ENCODE results near the gene APBA3.

The APBA3 gene

DNA sequence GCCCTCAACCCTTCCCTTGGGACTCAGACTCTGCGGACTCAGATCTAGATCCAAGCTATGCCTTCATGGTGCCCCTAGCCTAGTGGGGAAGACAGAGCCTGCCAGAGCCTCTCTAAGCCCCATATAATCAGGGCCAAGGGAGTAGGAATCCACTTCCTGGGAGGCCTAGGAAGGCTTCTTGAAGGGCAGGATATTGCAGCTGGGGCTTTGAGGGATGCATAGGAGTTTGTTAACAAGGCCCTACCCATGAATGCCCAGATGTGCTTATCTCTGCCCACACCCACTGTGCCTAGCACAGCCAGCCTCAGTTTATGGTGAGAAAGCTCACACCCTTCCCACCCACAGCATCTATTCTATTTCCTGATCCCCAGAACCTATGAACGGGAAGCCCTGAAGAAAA lies 11.3 kb downstream of the APBA3 start:
- WGBS, 2 experiments: 96 to 98% methylated on average over 2 of the region's 2 CpGs
- Histone ChIP-seq H3K36me3 (ENCODE audit: control insufficient read depth, insufficient read depth, low read length) (peaks cover 7% of the 10 kb centered on the region), H3K27ac (ENCODE audit: insufficient read depth, low read depth, low read length, poor library complexity, severe bottlenecking) (no peak overlapping the region), H3K4me1 (ENCODE audit: control insufficient read depth, insufficient read depth, low read length) (no peaks in the 10 kb centered on the region), H3K27me3 (ENCODE audit: control insufficient read depth, insufficient read depth, low read length, poor library complexity, severe bottlenecking) (no peaks in the 10 kb centered on the region), H3K9me3 (ENCODE audit: control insufficient read depth, low read length) (no peaks in the 10 kb centered on the region), H3K4me3 (ENCODE audit: insufficient read depth, low read depth, low read length) (no peak overlapping the region)

DNA sequence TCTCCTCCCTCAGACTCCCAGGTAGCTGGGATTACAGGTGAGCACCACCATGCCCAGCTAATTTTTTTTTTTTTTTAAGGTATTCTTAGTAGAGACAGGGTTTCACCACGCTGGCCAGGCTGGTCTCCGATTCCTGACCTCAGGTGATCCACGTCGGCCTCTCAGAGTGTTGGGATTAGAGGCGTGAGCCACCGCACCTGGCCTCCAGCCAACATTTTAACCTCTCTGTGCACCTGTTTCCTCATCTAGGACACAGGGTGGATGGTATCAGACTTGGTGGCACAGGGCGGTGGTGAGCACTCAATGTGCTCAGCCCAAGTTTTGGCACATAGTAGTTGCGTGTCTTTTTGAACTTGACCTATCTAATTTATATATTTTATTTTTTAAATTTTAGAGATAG lies 12.5 kb downstream of the APBA3 start:
- Histone ChIP-seq H3K27ac (ENCODE audit: insufficient read depth, low read depth, low read length, poor library complexity, severe bottlenecking) (no peak overlapping the region), H3K27me3 (ENCODE audit: control insufficient read depth, insufficient read depth, low read length, poor library complexity, severe bottlenecking) (no peaks in the 10 kb centered on the region), H3K4me3 (ENCODE audit: insufficient read depth, low read depth, low read length) (no peak overlapping the region), H3K9me3 (ENCODE audit: control insufficient read depth, low read length) (no peaks in the 10 kb centered on the region), H3K36me3 (ENCODE audit: control insufficient read depth, insufficient read depth, low read length) (peaks cover 7% of the 10 kb centered on the region), H3K4me1 (ENCODE audit: control insufficient read depth, insufficient read depth, low read length) (no peaks in the 10 kb centered on the region)
- 95 to 96% methylated on average over 7 to 8 of the region's 8 CpGs for WGBS, 2 experiments

DNA sequence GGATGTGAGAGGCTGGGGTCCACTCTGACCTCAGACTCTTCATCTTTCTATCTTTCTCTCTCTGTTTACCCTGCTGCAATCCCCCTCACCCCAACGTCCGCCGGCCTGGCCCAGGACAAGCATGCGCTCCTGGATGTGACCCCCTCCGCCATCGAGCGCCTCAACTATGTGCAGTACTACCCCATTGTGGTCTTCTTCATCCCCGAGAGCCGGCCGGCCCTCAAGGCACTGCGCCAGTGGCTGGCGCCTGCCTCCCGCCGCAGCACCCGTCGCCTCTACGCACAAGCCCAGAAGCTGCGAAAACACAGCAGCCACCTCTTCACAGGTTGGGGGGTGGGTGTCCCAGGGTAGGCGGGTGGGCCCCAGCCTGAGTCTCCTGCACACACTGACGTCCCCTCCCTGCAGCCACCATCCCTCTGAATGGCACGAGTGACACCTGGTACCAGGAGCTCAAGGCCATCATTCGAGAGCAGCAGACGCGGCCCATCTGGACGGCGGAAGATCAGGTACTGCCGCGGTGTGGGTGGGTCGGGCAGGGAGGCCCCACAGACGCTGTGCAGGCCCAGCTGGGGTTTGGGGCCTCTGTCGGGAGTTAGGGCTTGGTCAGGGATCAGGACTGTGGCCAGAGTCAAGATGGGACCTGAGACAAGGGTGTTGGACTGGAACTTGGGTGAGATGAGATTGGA lies 15.0 kb downstream of the APBA3 start:
- WGBS, 2 experiments: 93 to 95% methylated on average over 31 of the region's 31 CpGs
- Histone ChIP-seq H3K36me3 (ENCODE audit: control insufficient read depth, insufficient read depth, low read length) (no peaks in the 10 kb centered on the region), H3K27ac (ENCODE audit: insufficient read depth, low read depth, low read length, poor library complexity, severe bottlenecking) (no peak overlapping the region), H3K27me3 (ENCODE audit: control insufficient read depth, insufficient read depth, low read length, poor library complexity, severe bottlenecking) (no peaks in the 10 kb centered on the region), H3K4me3 (ENCODE audit: insufficient read depth, low read depth, low read length) (no peak overlapping the region), H3K4me1 (ENCODE audit: control insufficient read depth, insufficient read depth, low read length) (no peaks in the 10 kb centered on the region), H3K9me3 (ENCODE audit: control insufficient read depth, low read length) (no peaks in the 10 kb centered on the region)

DNA sequence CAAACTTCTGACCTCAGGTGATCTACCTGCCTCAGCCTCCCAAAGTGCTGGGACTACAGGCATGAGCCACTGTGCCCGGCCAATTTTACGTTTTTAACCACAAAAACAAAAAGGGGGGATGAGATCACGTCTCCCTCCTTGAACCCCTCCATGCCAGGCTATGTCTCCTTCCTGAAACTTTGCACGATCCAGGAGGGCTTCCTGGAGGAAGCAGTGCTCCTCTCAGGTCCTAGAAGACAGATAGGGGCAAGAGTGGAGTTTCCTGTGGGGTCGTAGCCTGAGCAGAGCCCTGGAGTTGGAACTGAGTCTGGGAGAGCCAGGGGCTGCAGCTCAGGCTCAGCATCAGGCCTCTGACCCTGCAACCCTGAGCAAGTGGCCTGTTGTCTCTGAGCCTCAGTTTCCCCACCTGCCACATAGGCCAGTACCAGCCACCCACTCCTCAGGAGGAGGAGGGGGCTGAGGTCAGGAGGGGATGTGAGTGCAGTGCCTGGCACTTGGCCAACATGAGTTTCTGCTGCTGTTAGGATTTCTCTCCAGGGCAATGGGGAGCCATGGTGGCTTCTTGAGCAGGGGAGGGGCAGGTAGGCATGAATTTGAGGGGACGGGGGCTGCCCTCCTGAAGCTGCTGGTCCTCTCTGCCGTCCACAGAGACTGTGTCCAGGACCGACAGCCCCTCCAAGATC lies 16.0 kb downstream of the APBA3 start:
- Histone ChIP-seq H3K27me3 (ENCODE audit: control insufficient read depth, insufficient read depth, low read length, poor library complexity, severe bottlenecking) (no peaks in the 10 kb centered on the region), H3K4me1 (ENCODE audit: control insufficient read depth, insufficient read depth, low read length) (no peaks in the 10 kb centered on the region), H3K27ac (ENCODE audit: insufficient read depth, low read depth, low read length, poor library complexity, severe bottlenecking) (no peak overlapping the region), H3K36me3 (ENCODE audit: control insufficient read depth, insufficient read depth, low read length) (no peaks in the 10 kb centered on the region), H3K9me3 (ENCODE audit: control insufficient read depth, low read length) (no peaks in the 10 kb centered on the region), H3K4me3 (ENCODE audit: insufficient read depth, low read depth, low read length) (no peak overlapping the region)
- WGBS, 2 experiments: 78 to 84% methylated on average over 8 of the region's 8 CpGs

DNA sequence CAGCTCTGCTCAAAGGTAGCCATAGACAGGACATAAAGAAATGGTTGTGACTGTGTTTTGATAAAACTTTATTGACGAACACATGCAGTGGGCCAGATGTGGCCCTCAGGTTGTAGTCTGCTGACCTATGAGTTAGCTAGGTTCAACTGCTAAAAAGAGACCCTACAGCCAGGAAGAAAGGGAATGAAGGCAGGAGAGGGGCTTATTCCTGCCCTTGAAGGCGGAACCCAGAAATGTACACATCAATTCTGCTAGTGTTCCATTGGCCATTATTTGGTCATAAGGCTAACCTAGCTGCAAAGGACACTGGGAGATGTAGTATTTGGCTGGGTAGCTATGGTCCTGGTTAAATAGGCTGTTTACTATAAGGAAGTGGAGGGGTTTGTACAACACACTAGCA lies 18.0 kb downstream of the APBA3 start:
- 92 to 96% methylated on average over 2 of the region's 2 CpGs for WGBS, 2 experiments
- no peak overlapping the region for H3K27ac ChIP-seq (ENCODE audit: insufficient read depth, low read depth, low read length, poor library complexity, severe bottlenecking)

DNA sequence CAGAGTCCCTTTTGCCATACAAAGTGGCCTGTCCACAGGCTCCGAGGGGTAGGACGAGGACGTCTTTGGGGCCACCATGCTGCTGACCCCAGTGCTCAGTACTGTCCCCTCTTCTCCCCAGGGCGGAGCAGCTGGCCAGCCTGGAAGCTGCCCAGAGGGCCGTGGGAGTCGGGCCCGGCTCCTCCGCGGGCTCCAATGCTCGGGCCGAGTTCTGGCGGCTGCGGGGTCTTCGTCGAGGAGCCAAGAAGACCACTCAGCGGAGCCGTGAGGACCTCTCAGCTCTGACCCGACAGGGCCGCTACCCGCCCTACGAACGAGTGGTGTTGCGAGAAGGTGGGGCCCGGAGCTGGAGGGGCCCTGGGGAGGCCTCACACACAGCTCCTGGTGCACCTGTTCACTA lies 21.1 kb downstream of the APBA3 start:
- no peak overlapping the region for H3K4me3 ChIP-seq (ENCODE audit: insufficient read depth, low read depth, low read length)
- H3K9me3 ChIP-seq (ENCODE audit: control insufficient read depth, low read length): no peaks in the 10 kb centered on the region
- no peaks in the 10 kb centered on the region for H3K36me3 ChIP-seq (ENCODE audit: control insufficient read depth, insufficient read depth, low read length)
- WGBS, 2 experiments: 95 to 96% methylated on average over 24 of the region's 24 CpGs
- H3K27me3 ChIP-seq (ENCODE audit: control insufficient read depth, insufficient read depth, low read length, poor library complexity, severe bottlenecking): no peaks in the 10 kb centered on the region
- no peaks in the 10 kb centered on the region for H3K4me1 ChIP-seq (ENCODE audit: control insufficient read depth, insufficient read depth, low read length)
- no peak overlapping the region for H3K27ac ChIP-seq (ENCODE audit: insufficient read depth, low read depth, low read length, poor library complexity, severe bottlenecking)

More for the DNA sequence above, 18.0 kb downstream of the APBA3 start:
- H3K4me1 ChIP-seq (ENCODE audit: control insufficient read depth, insufficient read depth, low read length): no peaks in the 10 kb centered on the region
- no peaks in the 10 kb centered on the region for H3K27me3 ChIP-seq (ENCODE audit: control insufficient read depth, insufficient read depth, low read length, poor library complexity, severe bottlenecking)
- no peak overlapping the region for H3K4me3 ChIP-seq (ENCODE audit: insufficient read depth, low read depth, low read length)
- no peaks in the 10 kb centered on the region for H3K36me3 ChIP-seq (ENCODE audit: control insufficient read depth, insufficient read depth, low read length)
- H3K9me3 ChIP-seq (ENCODE audit: control insufficient read depth, low read length): no peaks in the 10 kb centered on the region

DNA sequence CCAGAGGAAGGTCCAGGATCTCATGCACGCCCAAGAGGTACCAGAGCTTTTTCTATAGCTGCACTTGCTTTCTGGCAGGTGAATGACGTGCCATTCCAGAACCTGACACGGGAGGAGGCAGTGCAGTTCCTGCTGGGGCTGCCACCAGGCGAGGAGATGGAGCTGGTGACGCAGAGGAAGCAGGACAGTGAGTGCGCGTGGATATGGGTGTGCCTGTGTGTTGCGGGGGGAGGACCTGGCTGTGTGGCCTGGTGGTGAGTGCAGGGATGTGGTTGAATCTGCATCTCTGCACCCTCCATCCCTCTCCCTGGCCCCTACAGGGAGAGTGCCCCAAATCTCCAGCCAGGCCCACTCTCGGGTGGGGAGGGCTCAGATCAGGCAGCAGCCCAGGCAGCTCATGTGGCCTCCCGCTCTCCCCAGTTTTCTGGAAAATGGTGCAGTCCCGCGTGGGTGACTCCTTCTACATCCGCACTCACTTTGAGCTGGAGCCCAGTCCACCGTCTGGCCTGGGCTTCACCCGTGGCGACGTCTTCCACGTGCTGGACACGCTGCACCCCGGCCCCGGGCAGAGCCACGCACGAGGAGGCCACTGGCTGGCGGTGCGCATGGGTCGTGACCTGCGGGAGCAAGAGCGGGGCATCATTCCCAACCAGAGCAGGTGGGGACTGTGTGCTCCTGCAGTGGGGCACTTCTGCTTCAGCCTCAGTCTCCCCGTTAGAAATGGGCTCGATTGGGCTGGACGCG lies 22.8 kb downstream of the APBA3 start:
- H3K4me1 ChIP-seq (ENCODE audit: control insufficient read depth, insufficient read depth, low read length): no peaks in the 10 kb centered on the region
- 94 to 95% methylated on average over 32 of the region's 32 CpGs for WGBS, 2 experiments
- no peak overlapping the region for H3K4me3 ChIP-seq (ENCODE audit: insufficient read depth, low read depth, low read length)
- no peak overlapping the region for H3K27ac ChIP-seq (ENCODE audit: insufficient read depth, low read depth, low read length, poor library complexity, severe bottlenecking)
- H3K9me3 ChIP-seq (ENCODE audit: control insufficient read depth, low read length): no peaks in the 10 kb centered on the region
- H3K36me3 ChIP-seq (ENCODE audit: control insufficient read depth, insufficient read depth, low read length): no peaks in the 10 kb centered on the region
- H3K27me3 ChIP-seq (ENCODE audit: control insufficient read depth, insufficient read depth, low read length, poor library complexity, severe bottlenecking): no peaks in the 10 kb centered on the region

DNA sequence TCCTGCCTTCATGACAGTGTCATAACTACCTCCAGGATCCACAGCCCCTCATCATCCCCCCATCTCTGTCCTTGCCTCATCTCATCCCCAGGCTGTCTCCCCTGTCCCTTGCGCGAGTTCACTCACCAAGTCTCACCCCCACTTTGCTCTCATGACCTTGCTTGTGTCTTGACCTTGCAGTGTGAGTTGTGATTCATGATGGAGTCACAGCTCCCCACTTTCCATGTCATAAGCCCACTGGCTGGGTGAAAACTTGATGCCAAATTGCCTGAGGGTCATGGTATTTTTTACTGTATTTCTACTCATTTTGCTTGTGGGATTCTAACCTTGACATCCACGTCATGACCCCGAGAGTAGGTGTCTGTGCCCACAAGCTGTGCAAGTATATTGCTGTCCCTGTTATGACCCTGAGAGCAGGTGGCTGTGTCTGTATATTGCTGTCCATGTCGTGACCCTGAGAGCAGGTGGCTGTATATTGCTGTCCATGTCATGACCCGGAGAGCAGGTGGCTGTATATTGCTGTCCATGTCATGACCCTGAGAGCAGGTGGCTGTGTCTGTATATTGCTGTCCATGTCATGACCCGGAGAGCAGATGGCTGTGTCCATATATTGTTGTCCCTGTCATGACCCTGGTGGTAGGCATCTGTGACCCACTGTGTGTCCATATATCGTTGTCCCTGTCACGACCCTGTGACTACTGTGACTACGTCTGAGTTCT lies 23.8 kb downstream of the APBA3 start:
- 93% methylated on average over 10 of the region's 10 CpGs for WGBS, 2 experiments
- no peak overlapping the region for H3K4me3 ChIP-seq (ENCODE audit: insufficient read depth, low read depth, low read length)
- no peaks in the 10 kb centered on the region for H3K4me1 ChIP-seq (ENCODE audit: control insufficient read depth, insufficient read depth, low read length)
- H3K27me3 ChIP-seq (ENCODE audit: control insufficient read depth, insufficient read depth, low read length, poor library complexity, severe bottlenecking): no peaks in the 10 kb centered on the region
- no peaks in the 10 kb centered on the region for H3K36me3 ChIP-seq (ENCODE audit: control insufficient read depth, insufficient read depth, low read length)
- no peaks in the 10 kb centered on the region for H3K9me3 ChIP-seq (ENCODE audit: control insufficient read depth, low read length)
- H3K27ac ChIP-seq (ENCODE audit: insufficient read depth, low read depth, low read length, poor library complexity, severe bottlenecking): no peak overlapping the region

DNA sequence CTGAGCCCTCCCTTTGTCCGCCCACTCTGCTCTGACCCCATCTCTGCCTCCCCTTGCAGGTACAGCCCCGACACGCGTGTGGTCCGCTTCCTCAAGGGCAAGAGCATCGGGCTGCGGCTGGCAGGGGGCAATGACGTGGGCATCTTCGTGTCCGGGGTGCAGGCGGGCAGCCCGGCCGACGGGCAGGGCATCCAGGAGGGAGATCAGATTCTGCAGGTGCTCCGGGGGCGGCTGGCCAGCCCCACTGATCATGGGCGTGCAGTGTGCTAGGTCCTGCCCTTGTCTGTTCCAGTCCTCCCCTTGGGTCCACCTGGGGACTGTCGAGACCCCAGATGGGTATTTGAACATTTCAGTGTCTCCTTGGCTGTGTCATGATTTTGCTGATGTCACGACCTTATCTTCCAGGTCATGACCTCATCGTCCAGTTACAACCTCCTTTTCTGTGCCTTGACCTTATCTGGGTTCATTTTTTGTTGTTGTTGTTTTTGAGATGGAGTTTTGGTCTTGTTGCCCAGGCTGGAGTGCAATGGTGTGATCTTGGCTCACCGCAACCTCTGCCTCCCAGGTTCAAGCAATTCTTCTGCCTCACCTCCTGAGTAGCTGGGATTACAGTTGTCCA lies 25.3 kb downstream of the APBA3 start:
- no peaks in the 10 kb centered on the region for H3K4me1 ChIP-seq (ENCODE audit: control insufficient read depth, insufficient read depth, low read length)
- no peak overlapping the region for H3K4me3 ChIP-seq (ENCODE audit: insufficient read depth, low read depth, low read length)
- H3K27me3 ChIP-seq (ENCODE audit: control insufficient read depth, insufficient read depth, low read length, poor library complexity, severe bottlenecking): no peaks in the 10 kb centered on the region
- H3K36me3 ChIP-seq (ENCODE audit: control insufficient read depth, insufficient read depth, low read length): no peaks in the 10 kb centered on the region
- H3K27ac ChIP-seq (ENCODE audit: insufficient read depth, low read depth, low read length, poor library complexity, severe bottlenecking): no peak overlapping the region
- H3K9me3 ChIP-seq (ENCODE audit: control insufficient read depth, low read length): no peaks in the 10 kb centered on the region
- WGBS, 2 experiments: 91 to 93% methylated on average over 21 of the region's 21 CpGs

DNA sequence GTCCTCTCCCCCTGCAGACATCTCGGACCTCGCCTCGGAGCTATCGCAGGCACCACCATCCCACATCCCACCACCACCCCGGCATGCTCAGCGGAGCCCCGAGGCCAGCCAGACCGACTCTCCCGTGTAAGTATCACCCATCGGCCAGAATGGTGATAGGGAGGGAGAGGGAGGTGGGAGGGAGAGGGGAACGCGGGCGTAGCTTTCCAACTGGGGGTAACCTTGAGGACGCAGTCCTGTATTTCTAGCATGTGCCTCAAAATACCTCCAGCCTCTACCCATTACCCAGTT lies 27.2 kb downstream of the APBA3 start:
- Histone ChIP-seq H3K27ac (ENCODE audit: insufficient read depth, low read depth, low read length, poor library complexity, severe bottlenecking) (no peak overlapping the region), H3K4me3 (ENCODE audit: insufficient read depth, low read depth, low read length) (no peak overlapping the region), H3K36me3 (ENCODE audit: control insufficient read depth, insufficient read depth, low read length) (no peaks in the 10 kb centered on the region), H3K27me3 (ENCODE audit: control insufficient read depth, insufficient read depth, low read length, poor library complexity, severe bottlenecking) (no peaks in the 10 kb centered on the region), H3K9me3 (ENCODE audit: control insufficient read depth, low read length) (no peaks in the 10 kb centered on the region), H3K4me1 (ENCODE audit: control insufficient read depth, insufficient read depth, low read length) (no peaks in the 10 kb centered on the region)
- 96% methylated on average over 14 of the region's 14 CpGs for WGBS, 2 experiments

All from ectodermal cell (in vitro differentiated cells).